CD14-positive monocyte (primary cell): ENCODE measurements around the gene HEYL. TPM values are rescaled to one million over a fixed set of nuclear protein-coding genes. Genes with fewer than 3 reads are reported as not detected.

Experiments
- DNase-seq, 3 donors: peaks; one replicate each; pipeline ENCODE4 v3.0.0-alpha.2; 2011 to 2022
- H2AFZ ChIP-seq: 2 replicates; pipeline ENCODE4 v1.6.0; 2012; ENCODE audit warnings: mild to moderate bottlenecking, low read depth, low read length, inconsistent platforms; ENCODE audit not compliant: insufficient read depth, poor library complexity, severe bottlenecking
- H3K27ac ChIP-seq, 2 donors: 1 replicate in 1 of 2; 2 replicates in 1 of 2; pipeline ENCODE4 v1.5.1; 2012 to 2013; ENCODE audit warnings: low read length in 2 of 2, control low read depth in 1 of 2, inconsistent platforms in 1 of 2, low read depth in 1 of 2, mild to moderate bottlenecking in 1 of 2
- H3K27me3 ChIP-seq, 2 donors: one replicate each; pipeline versions ENCODE4 v1.6.0 to v1.6.1; 2011 to 2013; ENCODE audit warnings: low read length in 2 of 2; ENCODE audit not compliant: control insufficient read depth in 2 of 2, insufficient read depth in 2 of 2
- H3K36me3 ChIP-seq, 2 donors: replicated peaks in 1 of 2; 1 replicate in 1 of 2; 2 replicates in 1 of 2; pipeline versions ENCODE4 v1.5.1 to v1.6.1; 2012 to 2013; ENCODE audit warnings: low read length in 2 of 2, control low read depth in 1 of 2, inconsistent platforms in 1 of 2, mild to moderate bottlenecking in 1 of 2; ENCODE audit not compliant: insufficient read depth in 2 of 2, control insufficient read depth in 1 of 2
- H3K4me1 ChIP-seq, 2 donors: 1 replicate in 1 of 2; 2 replicates in 1 of 2; pipeline versions ENCODE4 v1.5.1 to v1.6.1; 2012 to 2013; ENCODE audit warnings: low read length in 2 of 2, control low read depth in 1 of 2, inconsistent platforms in 1 of 2, mild to moderate bottlenecking in 1 of 2, moderate library complexity in 1 of 2; ENCODE audit not compliant: insufficient read depth in 2 of 2, control insufficient read depth in 1 of 2
- H3K4me2 ChIP-seq: replicated peaks from 2 replicates; pipeline ENCODE3; 2012; ENCODE audit warnings: low read length, moderate library complexity, mild to moderate bottlenecking; ENCODE audit not compliant: poor library complexity, severe bottlenecking; ENCODE audit errors: extremely low read depth
- H3K4me3 ChIP-seq, 3 experiments: fragments of 200-600 bp in 1 of 3; sonication (generic) in 1 of 3; replicated peaks in 1 of 3; 1 replicate in 2 of 3; 2 replicates in 1 of 3; pipeline ENCODE4 v1.5.1; 2011 to 2013; ENCODE audit warnings: low read length in 3 of 3, mild to moderate bottlenecking in 3 of 3, control low read depth in 2 of 3, low read depth in 2 of 3, inconsistent platforms in 1 of 3, moderate library complexity in 1 of 3
- H3K79me2 ChIP-seq: 2 replicates; pipeline ENCODE4 v1.6.0; 2012; ENCODE audit warnings: mild to moderate bottlenecking, control low read depth, inconsistent platforms, low read length, moderate library complexity; ENCODE audit not compliant: insufficient read depth
- H3K9ac ChIP-seq: 2 replicates; pipeline ENCODE4 v1.6.0; 2017; ENCODE audit warnings: low read length, mild to moderate bottlenecking; ENCODE audit not compliant: insufficient read depth, poor library complexity, severe bottlenecking
- H3K9me3 ChIP-seq, 2 donors: replicated peaks in 1 of 2; 1 replicate in 1 of 2; 2 replicates in 1 of 2; pipeline versions ENCODE4 v1.5.1 to v1.6.1; 2012 to 2013; ENCODE audit warnings: low read length in 2 of 2, control low read depth in 1 of 2; ENCODE audit not compliant: control insufficient read depth in 1 of 2, insufficient read depth in 1 of 2
- H4K20me1 ChIP-seq: 2 replicates; pipeline ENCODE4 v1.6.0; 2012; ENCODE audit warnings: mild to moderate bottlenecking, low read length, control low read depth, moderate library complexity; ENCODE audit not compliant: insufficient read depth
- H3K27ac Mint-ChIP-seq, 7 donors: one replicate each; pipeline ENCODE4 v1.8.0; 2020; ENCODE audit warnings: mild to moderate bottlenecking in 7 of 7, mixed read lengths in 7 of 7, moderate library complexity in 6 of 7, inconsistent platforms in 2 of 7
- H3K27me3 Mint-ChIP-seq, 3 donors: one replicate each; pipeline ENCODE4 v1.8.0; 2021 to 2022; ENCODE audit warnings: low read depth in 3 of 3, mild to moderate bottlenecking in 3 of 3, mixed read lengths in 3 of 3, moderate library complexity in 3 of 3, inconsistent platforms in 1 of 3
- H3K36me3 Mint-ChIP-seq, 2 donors: one replicate each; pipeline ENCODE4 v1.8.0; 2020; ENCODE audit warnings: mixed read lengths in 2 of 2, inconsistent platforms in 1 of 2, mild to moderate bottlenecking in 1 of 2
- H3K4me1 Mint-ChIP-seq: one replicate; pipeline ENCODE4 v1.8.0; 2020; ENCODE audit warnings: mild to moderate bottlenecking, mixed read lengths
- H3K4me3 Mint-ChIP-seq, 2 donors: one replicate each; pipeline ENCODE4 v1.8.0; 2020; ENCODE audit warnings: mild to moderate bottlenecking in 2 of 2, mixed read lengths in 2 of 2, moderate library complexity in 1 of 2
- H3K9me3 Mint-ChIP-seq, 7 donors: one replicate each; pipeline ENCODE4 v1.8.0; 2020 to 2022; ENCODE audit warnings: mixed read lengths in 7 of 7, mild to moderate bottlenecking in 6 of 7, moderate library complexity in 6 of 7, inconsistent platforms in 2 of 7
- WGBS: methylation state at CpG from one replicate; pipeline ENCODE4 v1.1.5; 2013; ENCODE audit warnings: missing lambda C conversion rate; ENCODE audit not compliant: insufficient coverage; 5-methylcytosine and 5-hydroxymethylcytosine counted together
- intact Hi-C, 2 donors: fragments of 100-400 bp; cut with micrococcal nuclease; formaldehyde crosslinking; loops; one replicate each; pipeline versions ENCODE4 v1.15.0 to v1.15.1; 2023
- polyA plus RNA-seq, 3 donors: library from polyadenylated mRNA; depleted of rRNA in 1 of 3; unstranded in 2 of 3; stranded (reverse) in 1 of 3; fragments of 300-500 nt in 2 of 3; fragments of >200 nt in 1 of 3; fragmentation: Illumina TruSeq in 2 of 3; gene quantifications; 1 replicate in 2 of 3; 2 replicates in 1 of 3; pipeline ENCODE4 v1.2.3, GENCODE V29; 2012 to 2021
- TF ChIP-seq, protein P1 (sequence below): fragments of 200-600 bp; IDR thresholded peaks from one replicate; pipeline ENCODE4 v1.8.0; 2022; ENCODE audit warnings: antibody characterized with exemption, mild to moderate bottlenecking

The HEYL gene
- polyA plus RNA-seq, 3 donors = 0.04 to 0.15 (median 0.15) TPM

DNA sequence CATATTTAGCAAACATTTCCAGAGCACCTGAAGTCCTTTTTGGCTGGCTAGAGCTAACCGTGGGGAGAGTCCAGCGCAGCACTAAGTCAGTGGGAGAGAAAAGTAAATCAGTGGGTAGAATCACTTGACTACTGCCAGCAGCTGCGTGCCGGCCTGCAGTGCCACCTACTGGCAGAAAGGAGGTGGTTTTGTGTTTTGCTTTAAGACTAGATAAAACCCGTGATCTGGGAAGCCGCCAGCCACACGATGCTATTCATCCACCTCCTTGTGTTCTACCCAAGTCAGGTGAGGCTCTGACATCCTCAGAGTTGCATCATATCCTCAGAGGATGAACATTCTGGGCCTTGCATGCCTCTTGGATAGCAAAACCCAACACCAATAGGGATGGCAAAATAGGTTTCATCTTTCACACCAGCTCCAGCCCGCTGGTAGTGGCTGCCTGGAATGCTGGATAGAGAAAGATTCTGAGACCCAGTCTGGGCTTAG, 14.1 kb upstream of the HEYL start:
- H3K79me2 ChIP-seq = no peaks in the 10 kb centered on the region
- no peak overlapping the region for H3K9ac ChIP-seq
- H3K4me3 ChIP-seq = no peak overlapping the region
- no peak overlapping the region for H3K4me2 ChIP-seq
- Mint-ChIP-seq H3K9me3 (no peaks in the 10 kb centered on the region), H3K4me3 (peak overlapping the region in 1 of 2 donors; percentile 42), H3K27me3 (peaks cover 0 to 10% (median 4%) of the 10 kb centered on the region in 3 donors), H3K27ac (no peak overlapping the region), H3K4me1 (peaks cover 14% of the 10 kb centered on the region), H3K36me3 (no peaks in the 10 kb centered on the region)
- H3K27ac ChIP-seq = no peak overlapping the region
- peak; percentile 54 to 62 (median 59) for DNase-seq
- intact Hi-C loops = loop anchor here (2.0 to 5.0 kb wide), 3 partner anchors 41 to 71 kb away; no protein-coding TSS in a partner anchor
- no peaks in the 10 kb centered on the region for H3K9me3 ChIP-seq
- H3K4me1 ChIP-seq = peaks cover 6 to 9% of the 10 kb centered on the region in 2 donors
- H4K20me1 ChIP-seq = no peaks in the 10 kb centered on the region
- WGBS = 8% methylated on average over 6 of the region's 8 CpGs
- H3K27me3 ChIP-seq = no peaks in the 10 kb centered on the region
- peak overlapping the region; percentile 22 for H2AFZ ChIP-seq
- TF ChIP-seq, protein P1, sequence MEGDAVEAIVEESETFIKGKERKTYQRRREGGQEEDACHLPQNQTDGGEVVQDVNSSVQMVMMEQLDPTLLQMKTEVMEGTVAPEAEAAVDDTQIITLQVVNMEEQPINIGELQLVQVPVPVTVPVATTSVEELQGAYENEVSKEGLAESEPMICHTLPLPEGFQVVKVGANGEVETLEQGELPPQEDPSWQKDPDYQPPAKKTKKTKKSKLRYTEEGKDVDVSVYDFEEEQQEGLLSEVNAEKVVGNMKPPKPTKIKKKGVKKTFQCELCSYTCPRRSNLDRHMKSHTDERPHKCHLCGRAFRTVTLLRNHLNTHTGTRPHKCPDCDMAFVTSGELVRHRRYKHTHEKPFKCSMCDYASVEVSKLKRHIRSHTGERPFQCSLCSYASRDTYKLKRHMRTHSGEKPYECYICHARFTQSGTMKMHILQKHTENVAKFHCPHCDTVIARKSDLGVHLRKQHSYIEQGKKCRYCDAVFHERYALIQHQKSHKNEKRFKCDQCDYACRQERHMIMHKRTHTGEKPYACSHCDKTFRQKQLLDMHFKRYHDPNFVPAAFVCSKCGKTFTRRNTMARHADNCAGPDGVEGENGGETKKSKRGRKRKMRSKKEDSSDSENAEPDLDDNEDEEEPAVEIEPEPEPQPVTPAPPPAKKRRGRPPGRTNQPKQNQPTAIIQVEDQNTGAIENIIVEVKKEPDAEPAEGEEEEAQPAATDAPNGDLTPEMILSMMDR = peak; percentile 91
- H3K36me3 ChIP-seq = no peaks in the 10 kb centered on the region

DNA sequence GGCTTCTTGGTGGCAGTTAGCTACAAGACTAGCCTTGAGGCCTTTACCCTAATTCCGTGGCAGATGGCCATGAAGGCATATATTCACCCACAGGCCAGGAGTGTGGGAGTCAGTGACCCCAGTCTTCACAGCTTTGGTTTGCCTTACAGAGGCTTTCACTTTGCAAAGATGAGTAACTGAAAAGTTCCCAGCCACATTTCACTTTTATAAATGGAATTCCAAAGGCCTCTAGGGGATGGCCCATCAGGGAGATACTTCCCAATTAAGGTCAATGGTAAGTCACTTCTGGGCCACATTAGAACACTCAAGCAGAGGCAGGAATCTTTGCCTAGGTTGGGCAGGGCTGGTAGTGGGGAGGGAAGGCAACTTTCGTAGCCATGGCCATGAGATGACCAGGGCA, 13.1 kb upstream of the HEYL start:
- Mint-ChIP-seq H3K27ac (no peak overlapping the region), H3K27me3 (peaks cover 0 to 10% (median 4%) of the 10 kb centered on the region in 3 donors), H3K9me3 (no peaks in the 10 kb centered on the region), H3K4me3 (no peak overlapping the region), H3K36me3 (no peaks in the 10 kb centered on the region), H3K4me1 (peaks cover 5% of the 10 kb centered on the region)
- H2AFZ ChIP-seq = no peak overlapping the region
- intact Hi-C loops = loop anchor here (2.0 to 5.0 kb wide), 2 partner anchors 40 to 46 kb away; no protein-coding TSS in a partner anchor
- no peak overlapping the region for H3K9ac ChIP-seq
- H3K27me3 ChIP-seq = no peaks in the 10 kb centered on the region
- no peak for DNase-seq
- H3K4me1 ChIP-seq = no peaks in the 10 kb centered on the region
- no peak overlapping the region for H3K4me2 ChIP-seq
- H3K36me3 ChIP-seq = no peaks in the 10 kb centered on the region
- TF ChIP-seq, protein P1 = no peak
- H3K4me3 ChIP-seq = no peak overlapping the region
- H4K20me1 ChIP-seq = no peaks in the 10 kb centered on the region
- no peaks in the 10 kb centered on the region for H3K9me3 ChIP-seq
- H3K27ac ChIP-seq = no peak overlapping the region
- no peaks in the 10 kb centered on the region for H3K79me2 ChIP-seq
- no CpG with 5 or more reads among the region's 2 CpGs for WGBS
